A673 (cell line): ENCODE results near the gene PKNOX2. TPM values are rescaled to one million over a fixed set of nuclear protein-coding genes. Genes with fewer than 3 reads are reported as not detected.

Experiments used
- BruUV-seq: library from RNA; stranded (reverse); fragments of 400-500 nt; replicated peaks from 2 replicates; lab custom pipeline; 2021; lab: Mats Ljungman, UMichigan
- CTCF ChIA-PET: fragments of 300-600 bp; sonication (Branson Sonifier 250); formaldehyde crosslinking; loops from one replicate; lab custom pipeline; 2022; ENCODE audit warnings: antibody characterized with exemption; lab: Charles Lee
- POLR2A ChIA-PET: fragments of 300-600 bp; sonication (Branson Sonifier 250); formaldehyde crosslinking; loops from one replicate; lab custom pipeline; 2022; ENCODE audit warnings: antibody characterized with exemption; ENCODE audit not compliant: low non-redundant PET; lab: Charles Lee
- DNase-seq: peaks from one replicate; pipeline ENCODE4 v3.0.0-alpha.2; 2015; ENCODE audit warnings: low spot score
- H3K27ac ChIP-seq: fragments of 200-600 bp; sonication (generic); 2 replicates; pipeline ENCODE4 v1.5.1; 2016; ENCODE audit warnings: mixed run types, low read depth, mild to moderate bottlenecking, mixed read lengths, antibody characterized with exemption, low read length; ENCODE audit not compliant: poor library complexity, severe bottlenecking
- H3K27me3 ChIP-seq: fragments of 200-600 bp; sonication (generic); replicated peaks from 2 replicates; pipeline ENCODE4 v1.6.1; 2017; ENCODE audit warnings: mixed run types, low read depth, mild to moderate bottlenecking, mixed read lengths, antibody characterized with exemption, low read length; ENCODE audit not compliant: insufficient read depth, poor library complexity
- H3K36me3 ChIP-seq: fragments of 200-600 bp; sonication (generic); 2 replicates; pipeline ENCODE4 v1.6.1; 2016; ENCODE audit warnings: mixed run types, mild to moderate bottlenecking, mixed read lengths, antibody characterized with exemption, low read length; ENCODE audit not compliant: insufficient read depth, poor library complexity, severe bottlenecking
- H3K4me1 ChIP-seq: fragments of 200-600 bp; sonication (generic); 2 replicates; pipeline ENCODE4 v1.6.1; 2017; ENCODE audit warnings: mixed run types, mild to moderate bottlenecking, mixed read lengths, antibody characterized with exemption, low read length; ENCODE audit not compliant: insufficient read depth, poor library complexity, severe bottlenecking
- H3K4me3 ChIP-seq: fragments of 200-600 bp; sonication (generic); 2 replicates; pipeline ENCODE4 v1.5.1; 2016; ENCODE audit warnings: low read depth, mixed run types, mild to moderate bottlenecking, mixed read lengths, low read length; ENCODE audit not compliant: poor library complexity, severe bottlenecking
- H3K9me3 ChIP-seq: fragments of 200-600 bp; sonication (generic); 2 replicates; pipeline ENCODE4 v1.6.1; 2016; ENCODE audit warnings: mixed run types, low read depth, mild to moderate bottlenecking, mixed read lengths, antibody characterized with exemption, low read length; ENCODE audit not compliant: poor library complexity, severe bottlenecking
- EZH2 ChIP-seq: fragments of 200-600 bp; sonication (generic); IDR thresholded peaks from 2 replicates; pipeline ENCODE4 v1.6.1; 2017; ENCODE audit warnings: borderline replicate concordance, low read depth, mild to moderate bottlenecking, mixed read lengths, antibody characterized with exemption, low read length; ENCODE audit not compliant: poor library complexity, severe bottlenecking
- intact Hi-C: fragments of 100-400 bp; cut with micrococcal nuclease; formaldehyde crosslinking; loops from one replicate; pipeline ENCODE4 v1.10.0; 2022; ENCODE audit not compliant: unreplicated experiment
- total RNA-seq: library from RNA; stranded (reverse); gene quantifications from 2 replicates; pipeline ENCODE4 v1.2.3, GENCODE V29; 2021
- TF ChIP-seq, protein P1 (sequence below): fragments of 300-800, 200-600 bp; sonication (generic); conservative IDR thresholded peaks from 2 replicates; pipeline ENCODE4 v1.5.1; 2017; ENCODE audit warnings: low read depth, mild to moderate bottlenecking, antibody characterized with exemption, low read length, moderate library complexity, mixed read lengths

PKNOX2 gene
- total RNA-seq, 1 experiment from 2014 or later, result 1.1 TPM

DNA sequence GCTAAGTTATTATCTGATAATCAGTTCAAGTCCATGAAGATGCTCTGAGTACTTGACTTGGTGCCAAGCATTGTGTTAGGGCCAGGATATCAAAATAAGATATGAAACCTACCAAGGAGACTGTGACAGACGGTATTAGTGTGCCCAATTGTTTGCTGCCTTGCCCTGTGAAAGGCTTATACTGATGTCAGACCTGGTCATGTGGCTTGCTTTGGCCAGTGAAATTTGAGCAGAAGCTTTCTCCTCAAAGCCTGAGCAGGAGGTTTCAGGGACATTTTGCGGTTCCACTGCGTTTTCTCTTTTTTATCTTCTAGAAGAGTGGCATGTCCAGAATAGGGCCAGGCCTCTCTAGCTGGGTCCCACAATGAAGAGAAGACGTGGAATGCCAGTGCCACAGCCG is 15.8 kb upstream of the PKNOX2 start:
- POLR2A ChIA-PET, result no interaction called here
- intact Hi-C loops, result no loop called here
- no TSS peak for BruUV-seq
- H3K36me3 ChIP-seq, result no peaks in the 10 kb centered on the region
- H3K9me3 ChIP-seq, result no peaks in the 10 kb centered on the region
- no peaks in the 10 kb centered on the region for H3K4me1 ChIP-seq
- TF ChIP-seq EZH2, result no peak
- TF ChIP-seq, protein P1, sequence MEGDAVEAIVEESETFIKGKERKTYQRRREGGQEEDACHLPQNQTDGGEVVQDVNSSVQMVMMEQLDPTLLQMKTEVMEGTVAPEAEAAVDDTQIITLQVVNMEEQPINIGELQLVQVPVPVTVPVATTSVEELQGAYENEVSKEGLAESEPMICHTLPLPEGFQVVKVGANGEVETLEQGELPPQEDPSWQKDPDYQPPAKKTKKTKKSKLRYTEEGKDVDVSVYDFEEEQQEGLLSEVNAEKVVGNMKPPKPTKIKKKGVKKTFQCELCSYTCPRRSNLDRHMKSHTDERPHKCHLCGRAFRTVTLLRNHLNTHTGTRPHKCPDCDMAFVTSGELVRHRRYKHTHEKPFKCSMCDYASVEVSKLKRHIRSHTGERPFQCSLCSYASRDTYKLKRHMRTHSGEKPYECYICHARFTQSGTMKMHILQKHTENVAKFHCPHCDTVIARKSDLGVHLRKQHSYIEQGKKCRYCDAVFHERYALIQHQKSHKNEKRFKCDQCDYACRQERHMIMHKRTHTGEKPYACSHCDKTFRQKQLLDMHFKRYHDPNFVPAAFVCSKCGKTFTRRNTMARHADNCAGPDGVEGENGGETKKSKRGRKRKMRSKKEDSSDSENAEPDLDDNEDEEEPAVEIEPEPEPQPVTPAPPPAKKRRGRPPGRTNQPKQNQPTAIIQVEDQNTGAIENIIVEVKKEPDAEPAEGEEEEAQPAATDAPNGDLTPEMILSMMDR, result no peak
- no peaks in the 10 kb centered on the region for H3K27me3 ChIP-seq
- DNase-seq, result no peak
- no peak overlapping the region for H3K4me3 ChIP-seq
- CTCF ChIA-PET, result interaction anchor here (0.7 kb wide), 1 partner anchor 39 kb away, joined by 3 read pairs; no protein-coding TSS in a partner anchor
- H3K27ac ChIP-seq, result no peak overlapping the region

DNA sequence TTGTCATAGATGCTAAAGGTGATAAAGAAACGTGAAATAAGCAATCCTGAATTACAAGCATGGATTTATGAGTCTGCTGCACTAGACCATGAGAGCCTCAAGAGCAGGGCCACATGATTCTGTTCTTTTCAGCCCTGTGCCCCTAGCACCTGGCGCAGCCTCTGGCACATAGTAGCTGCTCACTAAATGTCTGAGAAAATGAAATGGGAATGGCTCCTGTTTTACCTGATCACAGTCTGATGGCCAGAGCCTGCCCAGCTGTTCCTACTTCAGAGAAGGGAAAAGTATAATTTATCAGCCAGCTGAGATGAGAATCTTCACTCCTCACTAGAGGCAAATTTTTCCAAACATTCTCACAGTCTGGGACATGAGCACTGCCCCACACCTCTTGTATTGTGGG is 10.7 kb upstream of the PKNOX2 start:
- no peaks in the 10 kb centered on the region for H3K36me3 ChIP-seq
- H3K27me3 ChIP-seq, result no peaks in the 10 kb centered on the region
- intact Hi-C loops, result no loop called here
- DNase-seq, result no peak
- BruUV-seq, result no TSS peak
- ChIA-PET POLR2A (no interaction called here), CTCF (no interaction called here)
- H3K9me3 ChIP-seq, result no peaks in the 10 kb centered on the region
- TF ChIP-seq, protein P1, result no peak
- TF ChIP-seq EZH2, result no peak
- H3K4me3 ChIP-seq, result no peak overlapping the region
- peaks cover 8% of the 10 kb centered on the region for H3K4me1 ChIP-seq
- H3K27ac ChIP-seq, result no peak overlapping the region

DNA sequence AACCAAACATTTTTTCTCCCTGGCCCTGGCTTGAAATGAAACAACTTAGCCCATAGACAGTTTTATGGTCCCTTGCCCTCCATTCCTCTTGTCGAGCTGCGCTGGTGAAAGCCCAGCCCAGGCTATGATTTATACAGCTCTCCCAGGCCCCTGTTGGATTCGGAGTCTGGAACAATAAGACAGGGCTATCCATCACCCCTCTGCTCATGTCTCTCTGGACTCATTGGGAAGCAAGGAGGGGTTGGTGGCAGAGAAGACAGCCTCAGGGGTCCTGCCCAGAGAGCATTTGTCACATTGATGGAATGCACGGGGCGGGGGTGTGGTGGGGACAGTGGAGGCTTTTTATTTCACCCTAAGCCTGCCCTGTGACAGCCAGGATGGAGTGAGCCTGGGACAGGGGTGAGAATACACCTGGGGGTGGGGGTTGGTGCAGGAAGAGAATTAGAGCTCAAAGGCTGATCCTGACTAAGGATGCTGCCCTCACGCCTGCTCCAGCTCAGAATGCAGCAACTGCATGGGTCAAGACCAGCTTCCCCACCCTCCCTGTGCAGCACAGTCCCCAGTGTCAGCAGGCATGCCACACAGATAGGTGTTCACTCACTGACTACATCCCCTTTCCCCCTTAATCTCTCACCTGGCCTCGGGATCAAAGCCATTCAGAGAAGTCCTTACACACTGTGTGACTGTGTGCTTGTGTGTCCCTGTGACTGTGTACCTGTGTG is 10.0 kb upstream of the PKNOX2 start:
- Histone ChIP-seq H3K27ac (no peak overlapping the region), H3K4me1 (peaks cover 8% of the 10 kb centered on the region), H3K36me3 (no peaks in the 10 kb centered on the region), H3K27me3 (no peaks in the 10 kb centered on the region), H3K4me3 (no peak overlapping the region), H3K9me3 (no peaks in the 10 kb centered on the region)
- ChIA-PET CTCF (no interaction called here), POLR2A (no interaction called here)
- intact Hi-C loops, result no loop called here
- TF ChIP-seq EZH2, result no peak
- TF ChIP-seq, protein P1, result no peak
- DNase-seq, result no peak
- BruUV-seq, result no TSS peak
